ENCODE results near the gene LRRC4C. TPM values are rescaled to one million over a fixed set of nuclear protein-coding genes. Genes with fewer than 3 reads are reported as not detected.

LRRC4C gene
- total RNA-seq, 4 donors from 2014 or later: 0.40 to 1.7 TPM; not detected in 2

- TF ChIP-seq POLR2A (IDR thresholded peaks at IDR 0.05) (no peak), CTCF (IDR thresholded peaks at IDR 0.05) (no peak)
- Histone ChIP-seq H3K4me3 (no peak overlapping the region), H3K27me3 (no peaks in the 10 kb centered on the region), H3K27ac (no peak overlapping the region), H3K36me3 (no peaks in the 10 kb centered on the region), H3K4me1 (no peaks in the 10 kb centered on the region), H3K9me3 (no peaks in the 10 kb centered on the region)
- DNase-seq: no peak
These were observed 125.2 kb downstream of the LRRC4C start for GRCh38 chr11:41334007-41334933.

GRCh38 chr11:41333357-41333756 is 126.1 kb downstream of the LRRC4C start:
- Histone ChIP-seq H3K4me3 (no peak overlapping the region), H3K9me3 (no peaks in the 10 kb centered on the region), H3K27me3 (no peaks in the 10 kb centered on the region), H3K4me1 (no peaks in the 10 kb centered on the region), H3K27ac (no peak overlapping the region), H3K36me3 (no peaks in the 10 kb centered on the region)
- TF ChIP-seq POLR2A (IDR thresholded peaks at IDR 0.05) (no peak), CTCF (IDR thresholded peaks at IDR 0.05) (no peak)
- DNase-seq: no peak

DNA sequence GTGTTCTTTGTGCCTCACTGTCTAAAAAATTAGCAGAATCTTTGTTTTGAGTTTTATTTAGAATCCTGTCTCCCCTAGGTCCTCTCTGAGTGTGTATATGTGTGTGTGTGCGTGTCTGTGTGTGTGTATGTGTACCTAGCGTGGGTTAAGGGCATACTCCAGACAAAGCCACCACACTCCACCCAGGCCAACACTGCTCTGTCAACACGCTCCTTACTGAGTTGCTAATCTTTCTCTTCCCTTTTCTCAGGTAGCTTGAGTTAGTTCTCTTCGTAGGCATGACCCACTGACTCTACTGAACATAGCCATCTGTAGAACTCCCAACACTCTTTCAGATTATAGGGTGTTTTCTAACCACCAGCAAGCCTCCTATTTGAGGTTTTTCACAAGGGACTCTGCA is 131.1 kb downstream of the LRRC4C start:
- TF ChIP-seq POLR2A (IDR thresholded peaks at IDR 0.05): no peak
- no peak for TF ChIP-seq CTCF (IDR thresholded peaks at IDR 0.05)
- Histone ChIP-seq H3K4me1 (no peaks in the 10 kb centered on the region), H3K27me3 (no peaks in the 10 kb centered on the region), H3K4me3 (no peak overlapping the region), H3K36me3 (no peaks in the 10 kb centered on the region), H3K9me3 (no peaks in the 10 kb centered on the region), H3K27ac (no peak overlapping the region)
- DNase-seq: no peak

DNA sequence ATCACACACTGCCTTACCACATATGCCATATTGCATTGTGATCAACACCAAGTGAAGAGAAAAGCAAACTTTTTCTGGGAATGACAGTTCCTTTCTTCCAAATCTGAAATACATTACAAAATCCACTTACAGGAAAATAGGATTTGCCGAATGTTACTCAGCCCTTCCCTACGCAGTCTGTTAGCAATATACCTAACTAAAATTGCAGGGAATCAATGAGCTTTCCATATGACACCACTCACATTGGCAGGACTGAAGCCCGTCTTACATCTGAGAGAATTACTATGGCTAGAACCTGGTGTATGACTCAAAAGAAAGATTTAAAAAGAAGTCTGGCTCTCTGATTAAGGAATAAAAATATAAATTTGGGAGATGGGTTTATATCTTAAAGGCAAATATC is 136.0 kb downstream of the LRRC4C start:
- Histone ChIP-seq H3K27ac (no peak overlapping the region), H3K4me3 (no peak overlapping the region), H3K9me3 (no peaks in the 10 kb centered on the region), H3K27me3 (no peaks in the 10 kb centered on the region), H3K36me3 (no peaks in the 10 kb centered on the region), H3K4me1 (no peaks in the 10 kb centered on the region)
- DNase-seq: no peak
- TF ChIP-seq CTCF (IDR thresholded peaks at IDR 0.05) (no peak), POLR2A (IDR thresholded peaks at IDR 0.05) (no peak)

DNA sequence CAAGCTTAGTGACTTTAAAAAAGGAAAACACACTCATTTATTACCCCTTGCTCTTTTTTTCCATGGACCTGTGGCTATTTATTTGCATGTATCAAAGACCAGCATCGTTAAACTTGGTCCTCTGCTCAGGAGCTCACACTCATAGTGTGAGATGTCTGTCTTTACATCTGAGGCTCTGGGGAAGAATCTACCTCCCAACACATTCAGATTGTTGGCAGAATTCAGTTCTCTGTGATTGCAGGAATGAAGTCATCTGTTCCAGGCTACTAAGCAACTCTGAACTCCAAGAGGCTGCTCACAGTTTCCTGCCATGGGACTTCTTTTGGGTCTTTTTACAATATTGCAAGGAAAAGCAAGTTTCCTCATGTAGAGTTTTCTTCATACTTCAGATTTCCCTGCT is 138.8 kb downstream of the LRRC4C start:
- Histone ChIP-seq H3K4me1 (no peaks in the 10 kb centered on the region), H3K36me3 (no peaks in the 10 kb centered on the region), H3K27ac (no peak overlapping the region), H3K27me3 (no peaks in the 10 kb centered on the region), H3K4me3 (no peak overlapping the region), H3K9me3 (no peaks in the 10 kb centered on the region)
- TF ChIP-seq CTCF (IDR thresholded peaks at IDR 0.05) (no peak), POLR2A (IDR thresholded peaks at IDR 0.05) (no peak)
- DNase-seq: no peak

All from Peyer's patch (tissue), 4 donors.